ENCODE measurements around the gene PAX8. TPM values are rescaled to one million over a fixed set of nuclear protein-coding genes. Genes with fewer than 3 reads are reported as not detected.

PAX8 gene
- total and polyA plus RNA-seq, 2 experiments from 2014 or later = 0.16 TPM; not detected in 1

DNA sequence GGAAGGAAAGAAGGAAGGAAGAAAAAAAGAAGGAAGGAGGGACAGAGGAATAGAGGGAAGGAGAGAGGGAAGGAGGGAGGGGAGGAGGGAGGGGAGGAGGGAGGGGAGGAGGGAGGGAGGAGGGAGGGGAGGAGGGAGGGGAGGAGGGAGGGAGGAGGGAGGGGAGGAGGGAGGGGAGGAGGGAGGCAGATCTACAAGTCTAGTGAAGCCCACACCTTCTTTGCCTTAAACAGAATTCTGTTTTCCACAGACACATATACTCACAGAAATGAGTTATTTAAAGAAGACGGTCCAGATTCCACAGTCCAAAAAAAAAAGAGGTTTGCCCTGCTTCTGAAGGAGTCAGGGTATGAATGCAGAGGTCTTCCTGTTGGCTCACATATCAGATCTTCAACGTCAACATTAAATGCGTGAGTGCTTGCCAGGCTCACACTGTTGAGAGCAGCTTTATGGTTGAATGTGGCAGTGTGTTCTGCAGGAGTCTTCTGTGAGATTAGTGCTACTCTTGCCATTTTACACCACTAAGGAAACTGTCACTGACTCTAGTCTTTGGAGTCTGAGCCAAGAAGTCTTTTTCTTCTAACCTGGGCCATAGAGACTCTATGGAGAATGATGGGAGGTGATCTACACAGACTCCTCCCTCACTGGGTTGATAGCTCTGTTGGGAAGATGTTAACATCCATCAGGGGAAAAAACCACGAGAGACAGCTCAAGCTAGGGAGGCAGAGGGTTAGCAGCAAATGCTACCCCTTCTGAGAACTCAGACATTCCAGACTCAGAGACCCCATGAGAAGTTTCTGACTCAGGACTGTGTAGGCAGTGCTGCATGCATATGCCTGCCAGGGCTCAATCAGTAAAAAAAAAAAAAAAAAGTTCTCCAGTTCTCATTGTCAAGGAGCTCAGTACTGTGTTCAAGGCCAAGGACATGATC, 23.3 kb downstream of the PAX8 start:
- TF ChIP-seq, protein P1, sequence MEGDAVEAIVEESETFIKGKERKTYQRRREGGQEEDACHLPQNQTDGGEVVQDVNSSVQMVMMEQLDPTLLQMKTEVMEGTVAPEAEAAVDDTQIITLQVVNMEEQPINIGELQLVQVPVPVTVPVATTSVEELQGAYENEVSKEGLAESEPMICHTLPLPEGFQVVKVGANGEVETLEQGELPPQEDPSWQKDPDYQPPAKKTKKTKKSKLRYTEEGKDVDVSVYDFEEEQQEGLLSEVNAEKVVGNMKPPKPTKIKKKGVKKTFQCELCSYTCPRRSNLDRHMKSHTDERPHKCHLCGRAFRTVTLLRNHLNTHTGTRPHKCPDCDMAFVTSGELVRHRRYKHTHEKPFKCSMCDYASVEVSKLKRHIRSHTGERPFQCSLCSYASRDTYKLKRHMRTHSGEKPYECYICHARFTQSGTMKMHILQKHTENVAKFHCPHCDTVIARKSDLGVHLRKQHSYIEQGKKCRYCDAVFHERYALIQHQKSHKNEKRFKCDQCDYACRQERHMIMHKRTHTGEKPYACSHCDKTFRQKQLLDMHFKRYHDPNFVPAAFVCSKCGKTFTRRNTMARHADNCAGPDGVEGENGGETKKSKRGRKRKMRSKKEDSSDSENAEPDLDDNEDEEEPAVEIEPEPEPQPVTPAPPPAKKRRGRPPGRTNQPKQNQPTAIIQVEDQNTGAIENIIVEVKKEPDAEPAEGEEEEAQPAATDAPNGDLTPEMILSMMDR (IDR thresholded peaks at IDR 0.05; ENCODE audit: poor library complexity) = no peak
- TF ChIP-seq EZH2 (IDR thresholded peaks at IDR 0.05; ENCODE audit: borderline replicate concordance) (no peak), EZH2phosphoT487 (IDR thresholded peaks at IDR 0.05; ENCODE audit: low read depth, severe bottlenecking, unreplicated experiment) (no peak)
- H3K36me3 ChIP-seq (replicated peaks; ENCODE audit: insufficient read depth, low read depth) = no peaks in the 10 kb centered on the region
- no peaks in the 10 kb centered on the region for H3K9me2 ChIP-seq (replicated peaks; ENCODE audit: insufficient read depth)
- H3K9me3 ChIP-seq (ENCODE audit: low read depth) = no peaks in the 10 kb centered on the region
- peaks cover 3% of the 10 kb centered on the region for H3K27me3 ChIP-seq
- no peak overlapping the region for H3K4me3 ChIP-seq
- no peak overlapping the region for H2AFZ ChIP-seq
- 60% methylated on average over 4 of the region's 4 CpGs for WGBS (ENCODE audit: low lambda C conversion rate, missing lambda C conversion rate)
- H4K20me1 ChIP-seq (ENCODE audit: insufficient read depth, poor library complexity, severe bottlenecking) = no peaks in the 10 kb centered on the region
- no peak for DNase-seq (ENCODE audit: low spot score)
- H3K27ac ChIP-seq = no peak overlapping the region
- no peak overlapping the region for H3K4me2 ChIP-seq
- no peaks in the 10 kb centered on the region for H3K79me2 ChIP-seq
- no peaks in the 10 kb centered on the region for H3K4me1 ChIP-seq (ENCODE audit: insufficient read depth)

DNA sequence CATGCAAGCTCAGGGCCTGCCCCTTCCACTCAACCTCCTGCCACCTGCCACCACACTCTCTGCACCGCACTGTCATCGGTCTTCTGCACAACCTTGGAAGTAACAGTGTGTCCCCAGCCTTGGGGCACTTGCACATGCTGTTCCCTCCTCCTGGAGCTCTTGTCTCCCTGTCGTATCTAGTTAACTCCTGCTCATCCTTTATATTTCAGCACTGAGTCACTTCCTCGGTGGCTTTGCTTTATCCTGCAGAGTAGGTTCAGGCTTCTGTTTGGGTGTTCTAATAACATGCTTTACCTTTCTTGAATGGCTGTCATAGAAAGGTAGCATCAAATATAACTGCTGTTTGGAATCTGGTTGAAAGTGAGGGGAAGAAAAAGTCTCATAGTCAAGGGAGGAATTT, 25.3 kb downstream of the PAX8 start:
- WGBS (ENCODE audit: low lambda C conversion rate, missing lambda C conversion rate) = 88% methylated on average over 4 of the region's 4 CpGs
- no peak for DNase-seq (ENCODE audit: low spot score)
- Histone ChIP-seq H2AFZ (no peak overlapping the region), H3K79me2 (no peaks in the 10 kb centered on the region), H4K20me1 (ENCODE audit: insufficient read depth, poor library complexity, severe bottlenecking) (no peaks in the 10 kb centered on the region), H3K4me2 (no peak overlapping the region), H3K27me3 (peaks cover 3% of the 10 kb centered on the region), H3K4me3 (no peak overlapping the region), H3K36me3 (replicated peaks; ENCODE audit: insufficient read depth, low read depth) (no peaks in the 10 kb centered on the region), H3K9me3 (ENCODE audit: low read depth) (no peaks in the 10 kb centered on the region), H3K27ac (no peak overlapping the region), H3K4me1 (ENCODE audit: insufficient read depth) (no peaks in the 10 kb centered on the region), H3K9me2 (replicated peaks; ENCODE audit: insufficient read depth) (no peaks in the 10 kb centered on the region)
- TF ChIP-seq, protein P1 (IDR thresholded peaks at IDR 0.05; ENCODE audit: poor library complexity) = no peak
- TF ChIP-seq EZH2 (IDR thresholded peaks at IDR 0.05; ENCODE audit: borderline replicate concordance) (no peak), EZH2phosphoT487 (IDR thresholded peaks at IDR 0.05; ENCODE audit: low read depth, severe bottlenecking, unreplicated experiment) (no peak)

DNA sequence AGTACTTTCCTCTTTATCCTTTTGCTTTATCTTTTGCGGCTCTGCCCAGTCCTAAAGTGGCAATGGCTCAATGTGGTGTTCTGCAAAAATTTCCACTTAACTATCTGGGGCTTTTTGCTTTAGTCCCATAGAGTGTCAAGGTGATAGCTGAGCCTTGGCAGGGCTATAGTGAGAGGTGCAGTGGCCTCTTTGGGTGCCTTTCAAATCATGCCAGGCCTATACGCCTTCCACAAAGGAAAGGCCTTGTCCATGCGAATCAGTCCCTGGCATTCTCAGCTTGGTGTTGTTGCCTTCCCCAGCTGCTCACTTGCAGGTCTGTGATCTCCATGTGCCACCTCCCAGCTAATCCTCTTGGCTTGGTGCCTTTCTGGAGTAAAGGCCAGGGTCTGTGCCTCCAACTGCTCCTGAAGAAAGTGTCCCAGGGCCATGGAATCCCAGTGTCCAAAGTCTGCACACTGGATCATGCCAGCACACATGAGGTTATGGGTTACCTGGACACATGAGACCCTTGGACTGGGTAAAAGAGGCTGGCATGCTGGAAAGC, 26.6 kb downstream of the PAX8 start:
- Histone ChIP-seq H4K20me1 (ENCODE audit: insufficient read depth, poor library complexity, severe bottlenecking) (no peaks in the 10 kb centered on the region), H3K4me1 (ENCODE audit: insufficient read depth) (no peaks in the 10 kb centered on the region), H3K27ac (no peak overlapping the region), H3K9me2 (replicated peaks; ENCODE audit: insufficient read depth) (no peaks in the 10 kb centered on the region), H3K9me3 (ENCODE audit: low read depth) (no peaks in the 10 kb centered on the region), H3K79me2 (no peaks in the 10 kb centered on the region), H3K36me3 (replicated peaks; ENCODE audit: insufficient read depth, low read depth) (no peaks in the 10 kb centered on the region), H3K27me3 (peaks cover 3% of the 10 kb centered on the region), H3K4me2 (no peak overlapping the region), H2AFZ (no peak overlapping the region), H3K4me3 (no peak overlapping the region)
- DNase-seq (ENCODE audit: low spot score) = no peak
- WGBS (ENCODE audit: low lambda C conversion rate, missing lambda C conversion rate) = 97% methylated on average over 3 of the region's 3 CpGs
- no peak for TF ChIP-seq EZH2phosphoT487 (IDR thresholded peaks at IDR 0.05; ENCODE audit: low read depth, severe bottlenecking, unreplicated experiment)
- TF ChIP-seq EZH2 (IDR thresholded peaks at IDR 0.05; ENCODE audit: borderline replicate concordance) = no peak
- TF ChIP-seq, protein P1 (IDR thresholded peaks at IDR 0.05; ENCODE audit: poor library complexity) = no peak

Measured in hepatocyte (in vitro differentiated cells).